GM23338 (cell line): ENCODE measurements around the gene HRH2. TPM values are rescaled to one million over a fixed set of nuclear protein-coding genes. Genes with fewer than 3 reads are reported as not detected.

ENCODE experiments used
- ATAC-seq: fragments of 200-7000 bp; cut with Tn5 transposase; 3 replicates; pipeline ENCODE4 v1.9.1; 2020
- DNase-seq: peaks from one replicate; pipeline ENCODE4 v3.0.0-alpha.2; 2015; ENCODE audit warnings: low spot score
- H2AFZ ChIP-seq: fragments of 200-600 bp; sonication (generic); 2 replicates; pipeline ENCODE4 v1.8.0; 2016; ENCODE audit warnings: antibody characterized with exemption, mild to moderate bottlenecking, moderate library complexity
- H3F3A ChIP-seq: fragments of 200-600 bp; sonication (generic); replicated peaks from 2 replicates; pipeline ENCODE4 v1.8.0; 2017; ENCODE audit warnings: antibody characterized with exemption, mixed run types, low read depth
- H3K27ac ChIP-seq: fragments of 200-600 bp; sonication (generic); 2 replicates; pipeline ENCODE4 v1.6.1; 2016; ENCODE audit warnings: low read depth
- H3K27me3 ChIP-seq: fragments of 200-600 bp; sonication (generic); 2 replicates; pipeline ENCODE4 v1.8.0; 2016; ENCODE audit warnings: mild to moderate bottlenecking, mixed run types, moderate library complexity; ENCODE audit not compliant: insufficient read depth
- H3K36me3 ChIP-seq: fragments of 200-600 bp; sonication (generic); 2 replicates; pipeline ENCODE4 v1.8.0; 2016; ENCODE audit warnings: mild to moderate bottlenecking; ENCODE audit not compliant: insufficient read depth
- H3K4me1 ChIP-seq: fragments of 200-600 bp; sonication (generic); 2 replicates; pipeline ENCODE4 v1.8.0; 2016; ENCODE audit warnings: mild to moderate bottlenecking, moderate library complexity; ENCODE audit not compliant: insufficient read depth
- H3K4me2 ChIP-seq: fragments of 200-600 bp; sonication (generic); 2 replicates; pipeline ENCODE4 v1.7.1; 2017; ENCODE audit warnings: mixed run types
- H3K4me3 ChIP-seq: fragments of 200-600 bp; sonication (generic); 2 replicates; pipeline ENCODE4 v1.6.1; 2016; ENCODE audit warnings: mixed run types
- H3K79me2 ChIP-seq: fragments of 200-600 bp; sonication (generic); replicated peaks from 2 replicates; pipeline ENCODE4 v1.8.0; 2017; ENCODE audit warnings: mild to moderate bottlenecking; ENCODE audit not compliant: insufficient read depth
- H3K9me2 ChIP-seq: fragments of 200-600 bp; sonication (generic); 2 replicates; pipeline ENCODE4 v1.8.0; 2017; ENCODE audit not compliant: insufficient read depth
- H4K20me1 ChIP-seq: fragments of 200-600 bp; sonication (generic); replicated peaks from 2 replicates; pipeline ENCODE4 v1.8.0; 2017; ENCODE audit warnings: mild to moderate bottlenecking; ENCODE audit not compliant: insufficient read depth
- H3K27ac Mint-ChIP-seq: 2 replicates; pipeline ENCODE4 v1.8.0; 2020; ENCODE audit warnings: inconsistent platforms, mild to moderate bottlenecking, moderate library complexity, mixed read lengths
- H3K27me3 Mint-ChIP-seq: 3 replicates; pipeline ENCODE4 v1.8.0; 2022; ENCODE audit warnings: low read depth, mild to moderate bottlenecking, moderate library complexity, mixed read lengths, inconsistent platforms; ENCODE audit not compliant: insufficient read depth, poor library complexity
- H3K36me3 Mint-ChIP-seq: 3 replicates; pipeline ENCODE4 v1.8.0; 2021; ENCODE audit warnings: low read depth, mild to moderate bottlenecking, inconsistent platforms, moderate library complexity, mixed read lengths
- H3K4me1 Mint-ChIP-seq: 3 replicates; pipeline ENCODE4 v1.8.0; 2020; ENCODE audit warnings: mild to moderate bottlenecking, inconsistent platforms, mixed read lengths
- H3K4me3 Mint-ChIP-seq: 3 replicates; pipeline ENCODE4 v1.8.0; 2021; ENCODE audit warnings: moderate library complexity, mild to moderate bottlenecking, inconsistent platforms, mixed read lengths
- H3K9me3 Mint-ChIP-seq: 3 replicates; pipeline ENCODE4 v1.8.0; 2020; ENCODE audit warnings: moderate library complexity, mild to moderate bottlenecking, inconsistent platforms, mixed read lengths
- CREB1 ChIP-seq: fragments of 250-450 bp; sonication (Bioruptor Pico); IDR thresholded peaks from 2 replicates; pipeline ENCODE4 v1.5.0; 2020; ENCODE audit warnings: low read depth, mild to moderate bottlenecking, moderate library complexity
- EZH2 ChIP-seq: fragments of 200-600 bp; sonication (generic); IDR thresholded peaks from one replicate; pipeline ENCODE4 v1.8.0; 2017; ENCODE audit warnings: antibody characterized with exemption, mild to moderate bottlenecking, low read depth; ENCODE audit not compliant: unreplicated experiment
- EZH2phosphoT487 ChIP-seq: fragments of 200-600 bp; sonication (generic); IDR thresholded peaks from one replicate; pipeline ENCODE4 v1.8.1; 2018; ENCODE audit warnings: antibody characterized with exemption; ENCODE audit not compliant: unreplicated experiment
- JUNB ChIP-seq: IDR thresholded peaks from one replicate; pipeline ENCODE4 v1.6.1; 2016; ENCODE audit warnings: antibody characterized with exemption; ENCODE audit not compliant: unreplicated experiment
- NANOG ChIP-seq: IDR thresholded peaks from 2 replicates; pipeline ENCODE4 v1.6.1; 2016; ENCODE audit warnings: antibody characterized with exemption, borderline replicate concordance
- POLR2AphosphoS5 ChIP-seq: IDR thresholded peaks from 2 replicates; pipeline ENCODE4 v1.6.1; 2016; ENCODE audit warnings: antibody characterized with exemption, low read depth
- STAT1 ChIP-seq: IDR thresholded peaks from one replicate; pipeline ENCODE4 v1.6.1; 2016; ENCODE audit warnings: antibody characterized with exemption; ENCODE audit not compliant: unreplicated experiment
- ZNF331 ChIP-seq: fragments of 250-450 bp; sonication (Bioruptor Pico); IDR thresholded peaks from 2 replicates; pipeline ENCODE4 v1.5.0; 2020; ENCODE audit warnings: low read depth, mild to moderate bottlenecking, moderate library complexity
- ZNF462 ChIP-seq: fragments of 250-450 bp; sonication (Bioruptor Pico); IDR thresholded peaks from 2 replicates; pipeline ENCODE4 v1.5.0; 2020; ENCODE audit warnings: mild to moderate bottlenecking, moderate library complexity
- polyA plus RNA-seq: library from polyadenylated mRNA; unstranded; fragments of >200 nt; fragmentation: Nextera tagmentation; extraction: Ambion mirVana; gene quantifications from 2 replicates; pipeline ENCODE4 v1.2.1, GENCODE V29; 2016
- total RNA-seq: library from RNA; depleted of rRNA; stranded (reverse); fragments of >200 nt; shearing (Covaris generic); gene quantifications from 2 replicates; pipeline ENCODE4 v1.2.3, GENCODE V29; 2014

The HRH2 gene
- total and polyA plus RNA-seq, 2 experiments from 2014 or later: 6.8 to 7.0 TPM

- no peak for TF ChIP-seq ZNF462 (CRISPR knock-in tag)
- TF ChIP-seq CREB1 (CRISPR knock-in tag): no peak
- TF ChIP-seq EZH2: no peak
- TF ChIP-seq STAT1: no peak
These were observed 83.7 kb downstream of the HRH2 start (continued) for GRCh38 chr5:175741556-175741955.

- no peaks in the 10 kb centered on the region for H3K79me2 ChIP-seq
- H3K4me3 ChIP-seq: no peak overlapping the region
- no peaks in the 10 kb centered on the region for H3K36me3 ChIP-seq
- no peak for ATAC-seq
- no peaks in the 10 kb centered on the region for H3K27me3 ChIP-seq
- H2AFZ ChIP-seq: no peak overlapping the region
- Mint-ChIP-seq H3K9me3 (no peaks in the 10 kb centered on the region), H3K36me3 (no peaks in the 10 kb centered on the region), H3K4me3 (no peak overlapping the region), H3K27me3 (peaks cover 4% of the 10 kb centered on the region), H3K4me1 (peaks cover 7% of the 10 kb centered on the region), H3K27ac (no peak overlapping the region)
- no peaks in the 10 kb centered on the region for H3F3A ChIP-seq
- H3K9me2 ChIP-seq: no peaks in the 10 kb centered on the region
- H3K27ac ChIP-seq: no peak overlapping the region
- no peak for DNase-seq
- no peaks in the 10 kb centered on the region for H4K20me1 ChIP-seq
- H3K4me1 ChIP-seq: no peaks in the 10 kb centered on the region
- no peak overlapping the region for H3K4me2 ChIP-seq
- no peak for TF ChIP-seq ZNF331
- TF ChIP-seq JUNB: no peak
- no peak for TF ChIP-seq EZH2phosphoT487
- no peak for TF ChIP-seq POLR2AphosphoS5
- no peak for TF ChIP-seq NANOG
- TF ChIP-seq ZNF462 (CRISPR knock-in tag): no peak
These were observed 84.6 kb downstream of the HRH2 start for GRCh38 chr5:175742290-175742994.
